ENCODE data around the gene HSPB3. TPM values are rescaled to one million over a fixed set of nuclear protein-coding genes. Genes with fewer than 3 reads are reported as not detected.

The HSPB3 gene
- polyA plus RNA-seq, 1 experiment = 14.4 TPM

- Histone ChIP-seq H3K36me3 (ENCODE audit: control insufficient read depth, insufficient read depth, low read length) (no peaks in the 10 kb centered on the region), H3K27me3 (ENCODE audit: control insufficient read depth, insufficient read depth, low read length) (peaks cover 1% of the 10 kb centered on the region; the same call in 1 of the 2 replicates), H3K4me3 (ENCODE audit: low read depth, low read length) (no peak overlapping the region)
- POLR2A ChIA-PET = interaction anchor here (0.6 kb wide), 1 partner anchor 71 kb away, joined by 9 read pairs; no protein-coding TSS in a partner anchor
- no peak for DNase-seq (ENCODE audit: low read depth)
- no peak for TF ChIP-seq CTCF (IDR thresholded peaks at IDR 0.05; ENCODE audit: insufficient read depth, low read depth, low read length)
- CTCF ChIA-PET = interaction anchor here (1.1 to 6.0 kb wide), 3 partner anchors 25 to 1656 kb away, joined by 3 to 69 read pairs (median 3); no protein-coding TSS in a partner anchor
Observed at GRCh38 chr5:54445691-54446378, 9.7 kb upstream of the HSPB3 start.

GRCh38 chr5:54446379-54446732 lies 9.1 kb upstream of the HSPB3 start:
- CTCF ChIA-PET = interaction anchor here (0.6 to 6.0 kb wide), 6 partner anchors 8 to 1657 kb away, joined by 3 to 69 read pairs (median 3); partner anchors contain the start of gene HSPB3

GRCh38 chr5:54449923-54450322 lies 5.6 kb upstream of the HSPB3 start:
- CTCF ChIA-PET = interaction anchor here (1.0 to 1.5 kb wide), 2 partner anchors 10 to 30 kb away, joined by 4 to 6 read pairs; no protein-coding TSS in a partner anchor
- TF ChIP-seq CTCF (IDR thresholded peaks at IDR 0.05; ENCODE audit: insufficient read depth, low read depth, low read length) = no peak
- no peak for DNase-seq (ENCODE audit: low read depth)
- POLR2A ChIA-PET = no interaction called here
- no peaks in the 10 kb centered on the region for H3K36me3 ChIP-seq (ENCODE audit: control insufficient read depth, insufficient read depth, low read length)
- H3K27me3 ChIP-seq (ENCODE audit: control insufficient read depth, insufficient read depth, low read length) = 0 out of 2 replicates have a peak, but pooled peaks cover 1% of the 10 kb centered on the region
- no peak overlapping the region for H3K4me3 ChIP-seq (ENCODE audit: low read depth, low read length)

More at GRCh38 chr5:54446379-54446732, 9.1 kb upstream of the HSPB3 start:
- no peak for TF ChIP-seq CTCF (IDR thresholded peaks at IDR 0.05; ENCODE audit: insufficient read depth, low read depth, low read length)
- no peak for DNase-seq (ENCODE audit: low read depth)
- H3K27me3 ChIP-seq (ENCODE audit: control insufficient read depth, insufficient read depth, low read length) = peaks cover 1% of the 10 kb centered on the region; the same call in 1 of the 2 replicates
- no peak overlapping the region for H3K4me3 ChIP-seq (ENCODE audit: low read depth, low read length)
- no peaks in the 10 kb centered on the region for H3K36me3 ChIP-seq (ENCODE audit: control insufficient read depth, insufficient read depth, low read length)
- POLR2A ChIA-PET = interaction anchor here (0.6 kb wide), 1 partner anchor 72 kb away, joined by 9 read pairs; no protein-coding TSS in a partner anchor

GRCh38 chr5:54450542-54450941 lies 5.0 kb upstream of the HSPB3 start:
- POLR2A ChIA-PET = no interaction called here
- Histone ChIP-seq H3K27me3 (ENCODE audit: control insufficient read depth, insufficient read depth, low read length) (0 out of 2 replicates have a peak, but pooled peaks cover 1% of the 10 kb centered on the region), H3K4me3 (ENCODE audit: low read depth, low read length) (no peak overlapping the region), H3K36me3 (ENCODE audit: control insufficient read depth, insufficient read depth, low read length) (no peaks in the 10 kb centered on the region)
- DNase-seq (ENCODE audit: low read depth) = no peak
- CTCF ChIA-PET = interaction anchor here (0.9 to 1.5 kb wide), 2 partner anchors 10 to 31 kb away, joined by 3 to 6 read pairs; no protein-coding TSS in a partner anchor
- no peak for TF ChIP-seq CTCF (IDR thresholded peaks at IDR 0.05; ENCODE audit: insufficient read depth, low read depth, low read length)

- Histone ChIP-seq H3K27me3 (ENCODE audit: control insufficient read depth, insufficient read depth, low read length) (no peaks in the 10 kb centered on the region), H3K4me3 (ENCODE audit: low read depth, low read length) (no peak overlapping the region), H3K36me3 (ENCODE audit: control insufficient read depth, insufficient read depth, low read length) (no peaks in the 10 kb centered on the region)
- no peak for DNase-seq (ENCODE audit: low read depth)
- CTCF ChIA-PET = interaction anchor here (0.7 to 4.0 kb wide), 3 partner anchors 10 to 33 kb away, joined by 3 to 27 read pairs (median 4); no protein-coding TSS in a partner anchor
- POLR2A ChIA-PET = no interaction called here
- TF ChIP-seq CTCF (IDR thresholded peaks at IDR 0.05; ENCODE audit: insufficient read depth, low read depth, low read length) = no peak
Observed at GRCh38 chr5:54453046-54453445, 2.5 kb upstream of the HSPB3 start.

Data from BJ (cell line).